ENCODE measurements around the gene MAP1B.
"Not testable (repeated sequence)": the region's sequence is repeated elsewhere in the genome, so short reads cannot be mapped to it uniquely, and the experiment has no call there.

Gene MAP1B

GRCh38 chr5:72166070-72166979 lies 59.0 kb downstream of the MAP1B start:
- DNase-seq = no peak

GRCh38 chr5:72167257-72167656 lies 60.0 kb downstream of the MAP1B start:
- no peak for DNase-seq

GRCh38 chr5:72167804-72168203 lies 60.5 kb downstream of the MAP1B start:
- no peak for DNase-seq

GRCh38 chr5:72170101-72170500 lies 62.8 kb downstream of the MAP1B start:
- DNase-seq = no peak

- DNase-seq = not testable (repeated sequence)
Observed at GRCh38 chr5:72171181-72171580, 63.9 kb downstream of the MAP1B start.

- no peak for DNase-seq
Observed at GRCh38 chr5:72171667-72172066, 64.4 kb downstream of the MAP1B start.

- DNase-seq = no peak
Observed at GRCh38 chr5:72172786-72173185, 65.5 kb downstream of the MAP1B start.

GRCh38 chr5:72177538-72177937 lies 70.3 kb downstream of the MAP1B start:
- DNase-seq = no peak

GRCh38 chr5:72179028-72179815 lies 71.9 kb downstream of the MAP1B start:
- DNase-seq = no peak

- no peak for DNase-seq
Observed at GRCh38 chr5:72179816-72180440, 72.7 kb downstream of the MAP1B start.

- DNase-seq = no peak
Observed at GRCh38 chr5:72180925-72181324, 73.7 kb downstream of the MAP1B start.

GRCh38 chr5:72182686-72183085 lies 75.4 kb downstream of the MAP1B start:
- DNase-seq = no peak

- no peak for DNase-seq
Observed at GRCh38 chr5:72183101-72183520, 75.8 kb downstream of the MAP1B start.

- DNase-seq = no peak
Observed at GRCh38 chr5:72184408-72184807, 77.1 kb downstream of the MAP1B start.

GRCh38 chr5:72185496-72186329 lies 78.4 kb downstream of the MAP1B start:
- no peak for DNase-seq

GRCh38 chr5:72187388-72188075 lies 80.3 kb downstream of the MAP1B start:
- DNase-seq = no peak

GRCh38 chr5:72188166-72188565 lies 80.9 kb downstream of the MAP1B start:
- no peak for DNase-seq

- no peak for DNase-seq
Observed at GRCh38 chr5:72189146-72189545, 81.9 kb downstream of the MAP1B start.

GRCh38 chr5:72191404-72191803 lies 84.1 kb downstream of the MAP1B start:
- no peak for DNase-seq

GRCh38 chr5:72194846-72195245 lies 87.6 kb downstream of the MAP1B start:
- DNase-seq = no peak

GRCh38 chr5:72195581-72195980 lies 88.3 kb downstream of the MAP1B start:
- no peak for DNase-seq

- no peak for DNase-seq
Observed at GRCh38 chr5:72197393-72197792, 90.1 kb downstream of the MAP1B start.

All from activated CD4-positive, alpha-beta T cell treated with anti-CD3 and anti-CD28 coated beads, Interleukin-2, amount 50 U/mL, for 1 hour (primary cell).